ENCODE results near the gene GPLD1.

GPLD1 gene

DNA sequence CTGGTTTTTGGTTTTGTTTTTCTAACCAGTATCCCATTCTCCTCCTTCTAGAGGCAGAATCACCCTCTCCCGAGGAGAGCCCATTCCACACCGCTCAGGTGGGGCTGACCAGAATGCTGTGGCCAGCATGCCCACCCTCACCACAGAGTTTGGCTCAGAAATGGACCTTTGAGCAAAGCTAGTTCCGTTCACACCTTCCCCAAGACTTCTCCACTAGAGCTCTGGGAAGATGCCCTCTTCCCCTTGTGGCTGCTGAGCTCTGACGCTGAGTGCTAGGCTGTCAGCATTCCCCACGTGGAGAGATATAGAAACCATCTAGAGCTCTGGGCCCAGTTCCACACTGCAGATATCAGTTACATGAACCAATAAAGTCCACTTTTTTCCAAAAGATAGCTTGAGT lies 7.9 kb downstream of the GPLD1 start:
- TF ChIP-seq, protein P1, sequence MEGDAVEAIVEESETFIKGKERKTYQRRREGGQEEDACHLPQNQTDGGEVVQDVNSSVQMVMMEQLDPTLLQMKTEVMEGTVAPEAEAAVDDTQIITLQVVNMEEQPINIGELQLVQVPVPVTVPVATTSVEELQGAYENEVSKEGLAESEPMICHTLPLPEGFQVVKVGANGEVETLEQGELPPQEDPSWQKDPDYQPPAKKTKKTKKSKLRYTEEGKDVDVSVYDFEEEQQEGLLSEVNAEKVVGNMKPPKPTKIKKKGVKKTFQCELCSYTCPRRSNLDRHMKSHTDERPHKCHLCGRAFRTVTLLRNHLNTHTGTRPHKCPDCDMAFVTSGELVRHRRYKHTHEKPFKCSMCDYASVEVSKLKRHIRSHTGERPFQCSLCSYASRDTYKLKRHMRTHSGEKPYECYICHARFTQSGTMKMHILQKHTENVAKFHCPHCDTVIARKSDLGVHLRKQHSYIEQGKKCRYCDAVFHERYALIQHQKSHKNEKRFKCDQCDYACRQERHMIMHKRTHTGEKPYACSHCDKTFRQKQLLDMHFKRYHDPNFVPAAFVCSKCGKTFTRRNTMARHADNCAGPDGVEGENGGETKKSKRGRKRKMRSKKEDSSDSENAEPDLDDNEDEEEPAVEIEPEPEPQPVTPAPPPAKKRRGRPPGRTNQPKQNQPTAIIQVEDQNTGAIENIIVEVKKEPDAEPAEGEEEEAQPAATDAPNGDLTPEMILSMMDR (IDR thresholded peaks at IDR 0.05; ENCODE audit: control extremely low read depth, extremely low read depth, low read depth, missing control alignments): no peak
- CTCF ChIA-PET: interaction anchor here (1.2 to 4.3 kb wide), 7 partner anchors 14 to 102 kb away, joined by 3 to 18 read pairs (median 4); partner anchors contain the start of gene ALDH5A1
- POLR2A ChIA-PET: no interaction called here
- DNase-seq (ENCODE audit: extremely low spot score): no peak

DNA sequence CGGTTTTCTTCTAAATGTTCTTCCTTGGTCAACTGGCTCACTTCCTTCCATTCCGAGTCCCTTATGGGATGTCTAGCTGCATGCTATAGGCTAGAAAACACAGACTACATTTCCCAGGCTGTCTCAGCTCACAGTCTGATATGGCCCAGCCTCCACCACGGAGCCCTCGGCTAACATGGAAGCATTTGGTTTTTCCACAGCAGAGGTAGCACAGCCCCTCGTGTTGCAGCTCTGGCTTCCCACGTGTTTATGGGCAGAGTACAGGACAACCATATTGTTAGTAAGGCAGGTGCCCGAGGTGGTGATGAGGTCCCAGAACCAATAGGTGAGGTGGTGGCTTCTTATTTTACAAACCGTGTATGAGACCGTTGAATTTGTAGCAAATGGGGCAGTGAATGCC lies 8.7 kb downstream of the GPLD1 start:
- TF ChIP-seq, protein P1 (IDR thresholded peaks at IDR 0.05; ENCODE audit: control extremely low read depth, extremely low read depth, low read depth, missing control alignments): no peak
- CTCF ChIA-PET: interaction anchor here (2.3 kb wide), 1 partner anchor 101 kb away, joined by 6 read pairs; no protein-coding TSS in a partner anchor
- DNase-seq (ENCODE audit: extremely low spot score): no peak
- POLR2A ChIA-PET: no interaction called here

DNA sequence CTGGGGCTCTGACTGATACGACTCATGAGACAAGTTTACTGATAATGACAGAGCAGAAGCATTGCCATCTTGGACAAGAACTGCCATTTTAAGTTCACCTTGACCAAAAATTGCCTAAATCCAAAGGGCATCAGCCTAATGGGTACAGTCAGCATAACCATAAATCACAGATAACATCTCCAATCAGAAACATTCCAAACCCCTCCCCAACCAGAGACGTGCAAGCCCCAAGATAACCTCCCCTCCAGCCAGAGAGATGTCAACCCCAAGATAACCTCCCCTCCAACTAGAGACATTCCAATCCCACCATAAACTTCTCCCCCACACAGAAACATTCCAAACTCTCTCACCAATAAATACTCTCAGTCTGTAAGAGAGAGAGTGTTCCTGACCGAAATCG lies 10.5 kb downstream of the GPLD1 start:
- ChIA-PET POLR2A (no interaction called here), CTCF (interaction anchor here (1.0 to 2.7 kb wide), 4 partner anchors 9 to 19 kb away, joined by 3 to 14 read pairs (median 4); partner anchors contain the start of gene ALDH5A1)
- DNase-seq (ENCODE audit: extremely low spot score): no peak
- TF ChIP-seq, protein P1 (IDR thresholded peaks at IDR 0.05; ENCODE audit: control extremely low read depth, extremely low read depth, low read depth, missing control alignments): no peak

DNA sequence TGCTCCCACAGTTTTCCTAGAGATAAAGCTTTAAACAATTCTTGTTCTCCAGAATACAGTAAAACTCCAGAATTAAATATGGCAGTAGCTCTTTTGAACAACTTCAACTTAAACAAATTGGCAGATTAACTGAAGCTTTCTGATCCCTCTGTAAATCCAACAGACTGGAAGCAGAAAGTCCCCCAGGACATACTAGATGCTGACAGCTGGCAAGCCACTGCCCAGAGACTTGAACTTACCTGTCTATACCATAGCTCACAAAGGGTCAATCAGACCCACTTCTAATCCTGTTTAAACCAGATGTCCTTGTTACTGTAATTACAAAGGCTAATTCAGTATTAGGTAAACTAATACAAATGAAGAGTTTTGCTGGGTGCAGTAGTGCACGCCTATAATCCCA lies 12.3 kb downstream of the GPLD1 start:
- ChIA-PET CTCF (interaction anchor here (1.0 to 2.3 kb wide), 4 partner anchors 13 to 46 kb away, joined by 3 to 5 read pairs (median 3); no protein-coding TSS in a partner anchor), POLR2A (no interaction called here)
- TF ChIP-seq, protein P1 (IDR thresholded peaks at IDR 0.05; ENCODE audit: control extremely low read depth, extremely low read depth, low read depth, missing control alignments): no peak
- DNase-seq (ENCODE audit: extremely low spot score): no peak

DNA sequence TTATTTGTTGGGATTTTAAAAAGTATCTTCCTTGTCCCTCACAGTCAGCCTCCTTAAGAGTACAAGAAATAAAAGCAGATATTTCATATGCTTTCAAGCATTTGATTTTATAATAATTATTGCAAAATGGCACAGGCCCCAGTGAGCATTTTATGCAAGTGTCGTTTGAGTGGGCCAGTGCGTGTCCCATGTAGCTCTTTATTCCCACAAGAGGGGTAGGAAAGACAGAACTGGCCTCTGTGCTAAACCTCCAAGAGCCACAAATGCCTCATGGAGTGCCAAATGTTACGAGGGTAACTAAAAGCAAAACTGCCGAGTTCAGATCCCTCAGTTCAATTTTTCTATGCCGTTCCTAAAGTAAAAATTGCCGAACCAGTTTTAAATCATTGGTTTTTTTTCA lies 12.7 kb downstream of the GPLD1 start:
- POLR2A ChIA-PET: no interaction called here

DNA sequence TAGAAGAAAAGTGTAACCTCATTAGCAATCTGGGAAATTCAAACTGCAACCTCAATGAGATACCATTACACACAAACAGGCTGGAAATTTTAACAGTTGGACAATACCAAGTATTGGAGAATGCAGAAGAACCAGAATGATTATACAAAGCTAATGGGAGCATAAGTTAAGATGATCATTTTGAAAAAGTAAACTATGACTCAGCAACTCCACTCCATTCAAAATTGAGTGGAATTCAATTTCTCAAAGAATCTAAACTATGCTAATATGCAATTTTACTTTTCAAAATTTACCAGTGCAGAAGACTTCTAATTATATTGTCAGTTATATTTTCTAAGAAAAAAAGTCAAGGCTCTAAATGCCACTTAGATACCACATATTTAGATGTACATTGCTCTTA lies 17.2 kb downstream of the GPLD1 start:
- POLR2A ChIA-PET: no interaction called here

More for the DNA sequence above, 12.7 kb downstream of the GPLD1 start:
- TF ChIP-seq, protein P1 (IDR thresholded peaks at IDR 0.05; ENCODE audit: control extremely low read depth, extremely low read depth, low read depth, missing control alignments): no peak
- CTCF ChIA-PET: interaction anchor here (1.0 to 2.3 kb wide), 3 partner anchors 13 to 46 kb away, joined by 3 to 5 read pairs (median 3); no protein-coding TSS in a partner anchor
- no peak for DNase-seq (ENCODE audit: extremely low spot score)

More for the DNA sequence above, 17.2 kb downstream of the GPLD1 start:
- CTCF ChIA-PET: interaction anchor here (1.6 kb wide), 1 partner anchor 11 kb away, joined by 3 read pairs; no protein-coding TSS in a partner anchor
- no peak for DNase-seq (ENCODE audit: extremely low spot score)
- TF ChIP-seq, protein P1 (IDR thresholded peaks at IDR 0.05; ENCODE audit: control extremely low read depth, extremely low read depth, low read depth, missing control alignments): no peak

All from GM10248 (cell line).